Endothelial cell of umbilical vein (primary cell): ENCODE results near the gene IFT27. TPM values are rescaled to one million over a fixed set of nuclear protein-coding genes. Genes with fewer than 3 reads are reported as not detected.

Experiments
- BruUV-seq: library from RNA; stranded (reverse); fragments of 400-500 nt; replicated peaks from 2 replicates; lab custom pipeline; 2021; lab: Mats Ljungman, UMichigan
- CTCF ChIA-PET: fragments of 300-600, 350-600 bp; sonication (Branson Sonifier 250); formaldehyde crosslinking; loops from one replicate; lab custom pipeline; 2021; ENCODE audit warnings: antibody characterized with exemption, inconsistent platforms; lab: Charles Lee
- POLR2A ChIA-PET: fragments of 300-600, 350-600 bp; sonication (Branson Sonifier 250); formaldehyde crosslinking; loops from one replicate; lab custom pipeline; 2021; ENCODE audit warnings: antibody characterized with exemption, inconsistent platforms; lab: Charles Lee
- DNase-seq: peaks from one replicate; pipeline ENCODE4 v3.0.0-alpha.2; 2011; ENCODE audit warnings: low read depth, low spot score
- FAIRE-seq: peaks from 2 replicates; lab custom pipeline; 2011; peaks lifted over from hg19 to GRCh38; lab: Jason Lieb, UNC
- H2AFZ ChIP-seq: 2 replicates; pipeline ENCODE4 v1.6.0; 2012; ENCODE audit warnings: low read depth, low read length, control low read depth, inconsistent platforms
- H3K27ac ChIP-seq: 2 replicates; pipeline ENCODE4 v1.5.1; 2011; ENCODE audit warnings: low read depth, mild to moderate bottlenecking, control low read depth, low read length, moderate library complexity; ENCODE audit not compliant: insufficient read depth
- H3K27me3 ChIP-seq, 2 experiments: 2 replicates each; pipeline versions ENCODE4 v1.6.0 to v1.6.1; 2011; ENCODE audit warnings: low read length in 2 of 2, mixed read lengths in 1 of 2; ENCODE audit not compliant: control insufficient read depth in 2 of 2, insufficient read depth in 2 of 2
- H3K36me3 ChIP-seq, 2 experiments: 2 replicates in 1 of 2; 3 replicates in 1 of 2; pipeline ENCODE4 v1.5.1; 2011; ENCODE audit warnings: low read length in 2 of 2, mild to moderate bottlenecking in 1 of 2, moderate library complexity in 1 of 2; ENCODE audit not compliant: control insufficient read depth in 2 of 2, insufficient read depth in 2 of 2; ENCODE audit errors: extremely low read depth in 1 of 2
- H3K4me1 ChIP-seq: 3 replicates; pipeline ENCODE4 v1.5.1; 2011; ENCODE audit warnings: mild to moderate bottlenecking, low read length; ENCODE audit not compliant: control insufficient read depth, insufficient read depth; ENCODE audit errors: extremely low read depth
- H3K4me2 ChIP-seq: 2 replicates; pipeline ENCODE4 v1.6.1; 2011; ENCODE audit warnings: low read length, control low read depth, mixed read lengths; ENCODE audit not compliant: insufficient read depth
- H3K4me3 ChIP-seq, 3 experiments: fragments of 200-600 bp in 1 of 3; sonication (generic), shearing (Covaris generic) in 1 of 3; replicated peaks in 1 of 3; 2 replicates each; pipeline ENCODE4 v1.5.1; 2011 to 2016; ENCODE audit warnings: control low read depth in 3 of 3, low read length in 3 of 3, mild to moderate bottlenecking in 2 of 3, inconsistent platforms in 1 of 3, low read depth in 1 of 3, moderate library complexity in 1 of 3; ENCODE audit not compliant: insufficient read depth in 1 of 3
- H3K79me2 ChIP-seq: 2 replicates; pipeline ENCODE4 v1.6.0; 2012; ENCODE audit warnings: low read length, inconsistent platforms; ENCODE audit not compliant: control insufficient read depth, insufficient read depth
- H3K9ac ChIP-seq: replicated peaks from 2 replicates; pipeline ENCODE3; 2011; ENCODE audit warnings: low read length, control low read depth; ENCODE audit not compliant: insufficient read depth; ENCODE audit errors: extremely low read depth
- H3K9me1 ChIP-seq: replicated peaks from 3 replicates; pipeline ENCODE4 v1.6.0; 2011; ENCODE audit warnings: mild to moderate bottlenecking, low read length; ENCODE audit not compliant: control insufficient read depth, insufficient read depth; ENCODE audit errors: extremely low read depth
- H3K9me3 ChIP-seq: replicated peaks from 2 replicates; pipeline ENCODE4 v1.5.1; 2012; ENCODE audit warnings: low read length, inconsistent platforms; ENCODE audit not compliant: control insufficient read depth, insufficient read depth
- H4K20me1 ChIP-seq: replicated peaks from 2 replicates; pipeline ENCODE3; 2011; ENCODE audit warnings: mild to moderate bottlenecking, low read length; ENCODE audit not compliant: control insufficient read depth, insufficient read depth; ENCODE audit errors: extremely low read depth
- EZH2 ChIP-seq: IDR thresholded peaks from 2 replicates; pipeline ENCODE4 v1.6.1; 2012; ENCODE audit warnings: borderline replicate concordance, low read depth, mild to moderate bottlenecking, moderate library complexity, low read length, inconsistent platforms; ENCODE audit not compliant: severe bottlenecking
- FOS ChIP-seq: IDR thresholded peaks from 2 replicates; pipeline ENCODE4 v1.6.1; 2011; ENCODE audit warnings: mild to moderate bottlenecking, low read length, moderate library complexity, borderline replicate concordance; ENCODE audit not compliant: insufficient read depth
- GATA2 ChIP-seq: IDR thresholded peaks from 2 replicates; pipeline ENCODE4 v1.7.0; 2011; ENCODE audit warnings: low read depth, mild to moderate bottlenecking, moderate library complexity, mixed read lengths, low read length; ENCODE audit not compliant: insufficient read length, insufficient read depth
- JUN ChIP-seq: IDR thresholded peaks from 2 replicates; pipeline ENCODE4 v1.6.1; 2011; ENCODE audit warnings: borderline replicate concordance, low read depth; ENCODE audit not compliant: insufficient read length, insufficient read depth
- MYC ChIP-seq: IDR thresholded peaks from one replicate; pipeline ENCODE4 v1.6.1; 2011; ENCODE audit warnings: mild to moderate bottlenecking, low read depth, low read length
- POLR2A ChIP-seq: IDR thresholded peaks from 2 replicates; pipeline ENCODE4 v1.6.1; 2012; ENCODE audit warnings: low read depth, mild to moderate bottlenecking, control low read depth, low read length
- POLR2AphosphoS5 ChIP-seq: IDR thresholded peaks from 2 replicates; pipeline ENCODE4 v1.6.1; 2012; ENCODE audit warnings: low read depth, mild to moderate bottlenecking, control low read depth, low read length, moderate library complexity; ENCODE audit not compliant: insufficient read depth
- dilution Hi-C: fragments of 300-500 bp; cut with MboI; formaldehyde crosslinking; loops from one replicate; pipeline ENCODE4 v1.15.0; 2019; ENCODE audit warnings: low sequenced_read_pairs; ENCODE audit not compliant: extremely low pct_ligation_motif_present
- intact Hi-C: fragments of 100-400 bp; cut with micrococcal nuclease; formaldehyde crosslinking; loops from one replicate; pipeline ENCODE4 v1.10.0; 2022
- polyA plus RNA-seq, 4 experiments: library from polyadenylated mRNA; depleted of rRNA in 3 of 4; stranded (reverse) in 3 of 4; unstranded in 1 of 4; fragments of >200 nt; gene quantifications; 2 replicates each; pipeline versions ENCODE4 v1.2.1 to v1.2.3, GENCODE V29; 2011 to 2012; ENCODE audit warnings: missing spikeins in 1 of 4
- total RNA-seq: library from RNA; stranded (reverse); gene quantifications from 2 replicates; pipeline ENCODE4 v1.2.3, GENCODE V29; 2021
- TF ChIP-seq, protein P1 (sequence below), 2 donors: IDR thresholded peaks; 1 replicate in 1 of 2; 2 replicates in 1 of 2; pipeline ENCODE4 v1.5.1; 2011; ENCODE audit warnings: low read length in 2 of 2, mild to moderate bottlenecking in 2 of 2, moderate library complexity in 2 of 2, control low read depth in 1 of 2, inconsistent platforms in 1 of 2, low read depth in 1 of 2; ENCODE audit not compliant: insufficient read depth in 1 of 2; ENCODE audit errors: extremely low read depth in 1 of 2
- TF ChIP-seq, protein P2 (sequence below): IDR thresholded peaks from 2 replicates; pipeline ENCODE4 v1.6.1; 2011; ENCODE audit not compliant: insufficient read depth, insufficient read length

The IFT27 gene
- total and polyA plus RNA-seq, 2 donors (not counting 3 experiments of a cell fraction or from before 2014, with no cell fraction given) = 29.9 to 33.7 TPM

DNA sequence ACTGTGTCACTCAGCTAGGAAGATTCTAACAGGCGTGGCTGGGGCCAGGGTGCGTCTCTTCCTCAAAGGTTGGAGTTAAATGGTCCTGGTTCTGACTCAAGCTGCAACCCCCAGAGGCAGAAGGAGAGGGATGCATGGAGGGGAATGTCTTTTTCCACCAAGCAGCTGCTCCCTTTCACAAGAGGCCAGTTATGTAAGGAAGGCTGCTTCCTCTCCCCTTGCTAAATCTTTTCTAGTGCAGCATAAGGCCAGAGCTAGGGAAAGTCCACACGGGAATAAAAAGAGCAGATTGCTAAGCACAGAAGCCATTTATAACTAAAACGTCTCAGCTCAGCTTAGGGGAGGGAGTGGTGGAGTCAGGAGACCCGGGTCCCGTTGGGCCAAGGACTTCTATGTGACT is 30.9 kb upstream of the IFT27 start:
- intact Hi-C loops (no loop called here), dilution Hi-C loops (no loop called here)
- Histone ChIP-seq H4K20me1 (no peaks in the 10 kb centered on the region), H3K36me3 (no peaks in the 10 kb centered on the region), H3K9me1 (no peaks in the 10 kb centered on the region), H3K4me1 (no peaks in the 10 kb centered on the region), H3K27ac (no peak overlapping the region), H3K27me3 (peaks cover 7 to 9% of the 10 kb centered on the region in 2 experiments), H2AFZ (no peak overlapping the region), H3K9me3 (no peaks in the 10 kb centered on the region), H3K9ac (no peak overlapping the region), H3K4me2 (no peak overlapping the region), H3K79me2 (no peaks in the 10 kb centered on the region), H3K4me3 (no peak overlapping the region)
- POLR2A ChIA-PET = no interaction called here
- no TSS peak for BruUV-seq
- DNase-seq (no peak), FAIRE-seq (no peak)
- CTCF ChIA-PET = interaction anchor here (1.2 kb wide), 1 partner anchor 20 kb away, joined by 3 read pairs; no protein-coding TSS in a partner anchor
- TF ChIP-seq, protein P1, sequence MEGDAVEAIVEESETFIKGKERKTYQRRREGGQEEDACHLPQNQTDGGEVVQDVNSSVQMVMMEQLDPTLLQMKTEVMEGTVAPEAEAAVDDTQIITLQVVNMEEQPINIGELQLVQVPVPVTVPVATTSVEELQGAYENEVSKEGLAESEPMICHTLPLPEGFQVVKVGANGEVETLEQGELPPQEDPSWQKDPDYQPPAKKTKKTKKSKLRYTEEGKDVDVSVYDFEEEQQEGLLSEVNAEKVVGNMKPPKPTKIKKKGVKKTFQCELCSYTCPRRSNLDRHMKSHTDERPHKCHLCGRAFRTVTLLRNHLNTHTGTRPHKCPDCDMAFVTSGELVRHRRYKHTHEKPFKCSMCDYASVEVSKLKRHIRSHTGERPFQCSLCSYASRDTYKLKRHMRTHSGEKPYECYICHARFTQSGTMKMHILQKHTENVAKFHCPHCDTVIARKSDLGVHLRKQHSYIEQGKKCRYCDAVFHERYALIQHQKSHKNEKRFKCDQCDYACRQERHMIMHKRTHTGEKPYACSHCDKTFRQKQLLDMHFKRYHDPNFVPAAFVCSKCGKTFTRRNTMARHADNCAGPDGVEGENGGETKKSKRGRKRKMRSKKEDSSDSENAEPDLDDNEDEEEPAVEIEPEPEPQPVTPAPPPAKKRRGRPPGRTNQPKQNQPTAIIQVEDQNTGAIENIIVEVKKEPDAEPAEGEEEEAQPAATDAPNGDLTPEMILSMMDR (IDR thresholded peaks at IDR 0.05; ENCODE audit: extremely low read depth in 1 of 2, insufficient read depth in 1 of 2, low read depth in 1 of 2, low read length in 2 of 2) = no peak
- TF ChIP-seq MYC (no peak), JUN (no peak), GATA2 (no peak), POLR2AphosphoS5 (no peak), EZH2 (no peak), FOS (no peak), POLR2A (no peak)
- TF ChIP-seq, protein P2, sequence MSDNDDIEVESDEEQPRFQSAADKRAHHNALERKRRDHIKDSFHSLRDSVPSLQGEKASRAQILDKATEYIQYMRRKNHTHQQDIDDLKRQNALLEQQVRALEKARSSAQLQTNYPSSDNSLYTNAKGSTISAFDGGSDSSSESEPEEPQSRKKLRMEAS = no peak
